GM12875 (cell line): ENCODE results near the gene FBXO39.
"Not testable (repeated sequence)": the region's sequence is repeated elsewhere in the genome, so short reads cannot be mapped to it uniquely, and the experiment has no call there.

Source experiments
- H3K4me3 ChIP-seq: one replicate; pipeline ENCODE4 v1.5.1; 2011; ENCODE audit warnings: low read depth, low read length, control low read depth
- TF ChIP-seq, protein P1 (sequence below): IDR thresholded peaks from 2 replicates; pipeline ENCODE4 v1.5.1; 2011; ENCODE audit warnings: low read depth, mild to moderate bottlenecking, control low read depth, inconsistent platforms, low read length, moderate library complexity, borderline replicate concordance; ENCODE audit not compliant: insufficient read depth

Gene FBXO39

DNA sequence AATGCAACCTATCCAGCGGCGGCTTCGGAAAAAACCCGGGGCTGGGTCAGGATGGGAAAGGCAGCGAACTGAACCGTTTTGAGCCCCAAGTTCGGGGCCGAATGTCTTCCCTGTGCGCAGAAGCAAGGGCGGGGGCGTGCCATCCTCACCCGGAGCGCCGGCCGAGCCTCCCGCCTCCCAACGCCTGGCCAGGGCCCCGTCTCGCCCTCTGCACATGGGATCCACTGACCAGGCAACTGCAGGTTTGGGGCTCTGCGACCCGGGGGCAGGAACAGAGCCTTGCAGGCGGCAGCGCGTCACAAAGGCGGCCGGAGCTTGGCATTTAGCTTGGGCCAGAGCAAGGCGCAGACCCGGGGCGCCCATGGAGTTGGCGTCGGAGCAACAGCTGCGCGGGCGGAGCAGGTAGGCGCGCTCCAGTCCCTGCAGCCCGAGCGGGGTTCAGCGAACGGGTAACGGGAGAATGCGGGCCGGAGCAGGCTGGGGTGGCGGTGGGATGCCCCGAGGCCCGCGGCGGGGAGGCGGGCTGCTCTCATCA is at the start of gene FBXO39:
Gene FBXO39, plus strand, starts transcription at position 345 of the 535 bp plus-strand sequence. CDS start 3,654 bp downstream, outside the sequence.
- no peak within 1 kb of the TSS for H3K4me3 ChIP-seq
- TF ChIP-seq, protein P1, sequence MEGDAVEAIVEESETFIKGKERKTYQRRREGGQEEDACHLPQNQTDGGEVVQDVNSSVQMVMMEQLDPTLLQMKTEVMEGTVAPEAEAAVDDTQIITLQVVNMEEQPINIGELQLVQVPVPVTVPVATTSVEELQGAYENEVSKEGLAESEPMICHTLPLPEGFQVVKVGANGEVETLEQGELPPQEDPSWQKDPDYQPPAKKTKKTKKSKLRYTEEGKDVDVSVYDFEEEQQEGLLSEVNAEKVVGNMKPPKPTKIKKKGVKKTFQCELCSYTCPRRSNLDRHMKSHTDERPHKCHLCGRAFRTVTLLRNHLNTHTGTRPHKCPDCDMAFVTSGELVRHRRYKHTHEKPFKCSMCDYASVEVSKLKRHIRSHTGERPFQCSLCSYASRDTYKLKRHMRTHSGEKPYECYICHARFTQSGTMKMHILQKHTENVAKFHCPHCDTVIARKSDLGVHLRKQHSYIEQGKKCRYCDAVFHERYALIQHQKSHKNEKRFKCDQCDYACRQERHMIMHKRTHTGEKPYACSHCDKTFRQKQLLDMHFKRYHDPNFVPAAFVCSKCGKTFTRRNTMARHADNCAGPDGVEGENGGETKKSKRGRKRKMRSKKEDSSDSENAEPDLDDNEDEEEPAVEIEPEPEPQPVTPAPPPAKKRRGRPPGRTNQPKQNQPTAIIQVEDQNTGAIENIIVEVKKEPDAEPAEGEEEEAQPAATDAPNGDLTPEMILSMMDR, result no peak

DNA sequence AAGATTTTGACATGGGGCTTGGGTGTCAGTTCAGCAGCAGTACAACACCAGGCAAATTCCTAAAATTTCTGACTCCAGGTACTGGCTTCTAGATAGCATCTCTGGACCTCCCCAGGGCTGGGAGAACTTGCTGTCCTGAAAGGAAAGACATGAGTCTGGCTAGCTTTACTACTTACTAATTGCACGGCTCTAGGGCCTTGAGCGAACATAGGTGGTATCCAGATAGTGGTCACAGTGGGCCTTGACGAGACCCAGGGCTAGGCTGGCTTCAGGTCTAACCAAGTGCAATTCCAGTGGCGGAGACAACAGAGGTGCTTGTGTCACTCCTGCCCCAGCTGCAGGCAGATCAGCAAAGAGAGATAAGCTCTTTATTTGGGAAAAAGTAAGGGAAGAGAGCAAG is 46.5 kb upstream of the FBXO39 start:
- H3K4me3 ChIP-seq, result no peak overlapping the region
- TF ChIP-seq, protein P1, result no peak

DNA sequence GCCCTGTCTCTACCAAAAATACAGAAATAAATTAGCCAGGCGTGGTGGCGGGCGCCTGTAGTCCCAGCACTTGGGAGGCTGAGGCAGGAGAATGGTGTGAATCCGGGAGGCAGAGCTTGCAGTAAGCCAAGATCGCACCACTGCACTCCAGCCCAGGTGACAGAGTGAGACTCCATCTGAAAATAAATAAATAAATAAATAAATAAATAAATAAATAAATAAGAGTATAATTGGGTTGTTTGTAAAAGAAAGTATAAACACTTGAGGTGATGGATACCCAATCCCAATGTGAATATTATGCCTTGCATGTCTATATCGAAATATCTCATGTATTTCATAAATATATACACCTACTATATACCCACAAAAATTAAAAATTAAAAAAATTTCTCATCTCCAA is 29.4 kb upstream of the FBXO39 start:
- not testable (repeated sequence) for H3K4me3 ChIP-seq

DNA sequence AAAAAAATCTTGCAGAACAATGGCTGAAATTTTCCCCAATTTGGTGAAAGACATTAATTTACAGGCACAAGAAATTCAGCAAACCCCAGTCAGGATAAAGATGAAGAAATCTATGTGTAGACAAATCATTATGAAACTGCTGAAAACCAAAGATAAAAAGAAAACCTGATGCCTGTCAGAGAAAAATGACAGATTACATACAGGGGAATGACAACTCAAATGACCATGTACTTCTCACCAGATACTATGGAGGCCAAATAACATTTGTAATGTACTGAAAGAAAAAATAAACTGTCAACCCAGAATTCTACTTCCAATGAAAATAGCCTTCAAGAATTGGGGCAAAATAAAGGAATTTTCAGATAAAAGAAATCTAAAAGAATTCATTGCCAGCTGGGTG is 27.4 kb upstream of the FBXO39 start:
- H3K4me3 ChIP-seq, result no peak overlapping the region
- TF ChIP-seq, protein P1, result no peak

DNA sequence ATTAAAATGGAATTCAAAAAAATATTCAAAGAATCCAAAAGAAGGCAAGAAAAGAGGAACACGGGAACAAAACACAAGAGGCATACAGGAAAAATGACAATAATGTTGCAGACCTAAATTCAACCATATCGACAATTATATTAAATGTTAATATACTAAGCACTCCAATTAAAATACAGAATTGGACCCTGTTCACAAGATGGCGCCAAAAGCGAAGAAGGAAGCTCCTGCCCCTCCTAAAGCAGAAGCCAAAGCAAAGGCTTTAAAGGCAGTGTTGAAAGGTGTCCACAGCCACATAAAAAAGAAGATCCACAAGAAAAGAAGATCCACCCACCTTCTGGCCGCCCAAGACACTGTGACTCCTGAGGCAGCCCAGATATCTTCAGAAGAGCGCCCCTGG is 26.5 kb upstream of the FBXO39 start:
- TF ChIP-seq, protein P1, result no peak
- no peak overlapping the region for H3K4me3 ChIP-seq

DNA sequence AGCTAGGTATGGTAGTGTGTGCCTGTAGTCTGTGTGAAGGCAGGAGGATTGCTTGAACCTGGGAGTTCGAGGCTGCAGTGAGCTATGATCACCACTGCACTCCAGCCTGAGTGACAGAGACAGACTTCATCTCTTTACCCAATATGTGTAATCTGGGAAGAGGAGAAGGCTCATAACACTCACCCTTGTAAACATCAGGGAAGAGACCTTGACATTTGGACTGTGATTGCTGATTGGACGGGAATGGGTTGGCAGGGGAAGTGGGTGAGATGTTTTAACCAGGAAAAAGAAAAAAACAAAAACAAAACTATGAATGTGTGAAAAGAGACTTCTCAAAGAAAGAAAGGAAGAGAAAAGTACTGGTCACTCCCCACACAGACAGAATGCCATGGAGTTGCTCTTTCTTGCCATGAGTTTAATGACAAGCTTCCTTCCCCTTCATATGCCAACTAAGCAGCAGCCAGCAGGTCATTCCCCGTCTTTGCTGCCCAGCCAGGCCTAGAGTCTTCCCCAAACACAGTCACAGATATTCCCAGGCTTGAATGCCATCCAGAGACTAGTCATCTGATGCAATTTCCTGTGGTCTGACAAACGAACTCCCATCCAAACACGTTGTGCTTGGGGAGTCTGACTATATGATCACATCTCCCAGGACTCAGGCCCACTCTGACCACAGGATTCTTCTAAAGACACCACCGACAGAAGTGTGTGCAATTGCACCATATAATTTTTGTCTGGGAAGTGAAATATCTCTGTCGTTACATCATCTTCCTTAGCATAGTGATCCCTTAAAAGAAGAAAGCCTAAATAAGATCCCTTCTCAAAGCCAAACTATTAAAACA is 23.7 kb upstream of the FBXO39 start:
- H3K4me3 ChIP-seq, result no peak overlapping the region
- TF ChIP-seq, protein P1, result no peak

DNA sequence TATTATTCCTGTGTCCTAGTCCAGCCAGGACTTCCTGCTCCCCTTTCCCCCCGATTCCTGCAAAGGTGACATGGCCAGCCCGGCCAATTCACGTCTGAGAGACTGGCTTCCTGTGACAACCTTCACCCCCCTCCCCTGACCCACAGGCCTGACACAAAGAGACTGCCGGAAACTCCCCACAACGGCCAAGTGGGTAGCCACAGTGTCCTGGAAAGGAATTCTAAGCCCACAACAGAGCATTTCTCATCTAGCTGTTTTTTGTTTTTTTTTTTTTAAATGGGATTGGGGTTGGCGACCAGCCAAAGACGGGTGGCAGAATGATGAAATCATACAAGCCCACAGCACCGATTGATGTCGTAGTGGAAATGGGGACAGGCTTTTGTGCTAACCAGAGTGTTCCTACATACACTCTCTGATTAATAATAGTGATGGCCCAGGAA is 23.0 kb upstream of the FBXO39 start:
- TF ChIP-seq, protein P1, result no peak
- H3K4me3 ChIP-seq, result no peak overlapping the region

DNA sequence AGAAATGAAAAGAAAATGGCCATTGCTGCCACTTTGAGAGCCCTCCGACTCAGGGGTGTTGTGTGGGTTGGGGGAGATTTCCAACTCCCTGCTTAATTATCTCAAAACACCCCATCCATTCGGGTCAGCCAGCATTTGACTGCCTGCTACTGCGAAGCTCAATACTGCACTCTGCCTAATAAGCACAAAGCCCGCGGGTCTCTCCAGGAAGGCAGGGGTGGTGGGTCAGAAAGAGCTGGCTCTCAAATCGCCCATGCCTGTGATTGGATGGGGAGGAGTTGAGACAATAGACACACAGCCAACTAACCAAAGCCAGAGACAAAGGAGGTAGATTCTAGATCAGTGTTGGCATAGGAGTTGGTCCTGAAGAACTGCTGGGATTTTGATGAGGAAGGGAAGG is 22.5 kb upstream of the FBXO39 start:
- TF ChIP-seq, protein P1, result no peak
- no peak overlapping the region for H3K4me3 ChIP-seq
